HEK293 (cell line): ENCODE data around the gene NDC1.

ENCODE experiments used
- CTCF ChIA-PET: fragments of 350-600 bp; formaldehyde crosslinking; extraction: SDS; loops from one replicate; lab custom pipeline; 2021; ENCODE audit warnings: antibody characterized with exemption; lab: Yijun Ruan, JAX
- POLR2A ChIA-PET: fragments of 300-600 bp; formaldehyde crosslinking; extraction: SDS; loops from one replicate; lab custom pipeline; 2020; ENCODE audit warnings: antibody characterized with exemption, inconsistent platforms; lab: Yijun Ruan, JAX
- H3K27ac ChIP-seq: fragments of 200-500 bp; sonication (Bioruptor generic); 2 replicates; pipeline ENCODE4 v1.5.1; 2014; ENCODE audit warnings: low read depth, low read length, control low read depth, inconsistent platforms; ENCODE audit errors: extremely low read depth
- H3K36me3 ChIP-seq, 2 experiments: fragments of 200-500 bp in 1 of 2; sonication (Bioruptor generic) in 1 of 2; 1 replicate in 1 of 2; 2 replicates in 1 of 2; pipeline ENCODE4 v1.5.1; 2014 to 2017; ENCODE audit warnings: inconsistent platforms in 2 of 2, low read length in 2 of 2; ENCODE audit not compliant: control insufficient read depth in 2 of 2, insufficient read depth in 1 of 2
- H3K4me1 ChIP-seq: fragments of 200-500 bp; sonication (Bioruptor generic); 2 replicates; pipeline ENCODE4 v1.5.1; 2014; ENCODE audit warnings: mild to moderate bottlenecking, low read length, inconsistent platforms; ENCODE audit not compliant: control insufficient read depth, insufficient read depth
- H3K4me3 ChIP-seq: 2 replicates; pipeline ENCODE4 v1.5.1; 2011; ENCODE audit warnings: low read depth, mild to moderate bottlenecking, control low read depth, low read length, moderate library complexity
- H3K9me3 ChIP-seq: fragments of 200-500 bp; sonication (Bioruptor generic); 2 replicates; pipeline ENCODE4 v1.5.1; 2014; ENCODE audit warnings: low read depth, low read length, inconsistent platforms; ENCODE audit not compliant: control insufficient read depth, insufficient read depth
- BCL11A ChIP-seq: fragments of 450-650 bp; formaldehyde crosslinking; IDR thresholded peaks from 2 replicates; pipeline ENCODE4 v1.5.1; 2016; ENCODE audit warnings: low read depth, missing biosample characterization, missing genetic modification characterization
- GLIS2 ChIP-seq: fragments of 450-650 bp; formaldehyde crosslinking; IDR thresholded peaks from 2 replicates; pipeline ENCODE4 v1.5.1; 2016; ENCODE audit warnings: missing biosample characterization, missing genetic modification characterization
- KLF8 ChIP-seq: fragments of 450-650 bp; formaldehyde crosslinking; IDR thresholded peaks from 2 replicates; pipeline ENCODE4 v1.5.1; 2016; ENCODE audit warnings: missing biosample characterization, missing genetic modification characterization
- ZNF140 ChIP-seq: fragments of 450-650 bp; formaldehyde crosslinking; IDR thresholded peaks from 2 replicates; pipeline ENCODE4 v1.5.1; 2016; ENCODE audit warnings: missing biosample characterization, missing genetic modification characterization
- ZNF394 ChIP-seq: fragments of 450-650 bp; formaldehyde crosslinking; IDR thresholded peaks from 2 replicates; pipeline ENCODE4 v1.5.1; 2016; ENCODE audit warnings: missing biosample characterization, missing genetic modification characterization, mild to moderate bottlenecking, moderate library complexity, borderline replicate concordance
- ZNF621 ChIP-seq: fragments of 450-650 bp; formaldehyde crosslinking; IDR thresholded peaks from 2 replicates; pipeline ENCODE4 v1.5.1; 2017; ENCODE audit warnings: missing biosample characterization, missing genetic modification characterization
- ZNF670 ChIP-seq: fragments of 450-650 bp; formaldehyde crosslinking; IDR thresholded peaks from 2 replicates; pipeline ENCODE4 v1.5.1; 2016; ENCODE audit warnings: missing biosample characterization, missing genetic modification characterization, low read depth
- ZNF677 ChIP-seq: fragments of 450-650 bp; IDR thresholded peaks from 2 replicates; pipeline ENCODE4 v1.5.0; 2018; ENCODE audit warnings: missing biosample characterization, mild to moderate bottlenecking, missing genetic modification characterization, moderate library complexity
- ZNF707 ChIP-seq: fragments of 450-650 bp; formaldehyde crosslinking; IDR thresholded peaks from 2 replicates; pipeline ENCODE4 v1.5.1; 2016; ENCODE audit warnings: missing biosample characterization, missing genetic modification characterization
- ZNF785 ChIP-seq: fragments of 450-650 bp; formaldehyde crosslinking; IDR thresholded peaks from 2 replicates; pipeline ENCODE4 v1.5.1; 2016; ENCODE audit warnings: missing biosample characterization, missing genetic modification characterization
- ZNF792 ChIP-seq: fragments of 450-650 bp; formaldehyde crosslinking; IDR thresholded peaks from 2 replicates; pipeline ENCODE4 v1.5.1; 2016; ENCODE audit warnings: missing biosample characterization, missing genetic modification characterization
- TF ChIP-seq, protein P1 (sequence below): fragments of 450-650 bp; formaldehyde crosslinking; IDR thresholded peaks from 2 replicates; pipeline ENCODE4 v1.5.1; 2017; ENCODE audit warnings: missing biosample characterization, missing genetic modification characterization
- TF ChIP-seq, protein P2 (sequence below): fragments of 450-650 bp; formaldehyde crosslinking; IDR thresholded peaks from 2 replicates; pipeline ENCODE4 v1.5.1; 2016; ENCODE audit warnings: missing biosample characterization, missing genetic modification characterization
- TF ChIP-seq, protein P3 (sequence below): fragments of 450-650 bp; formaldehyde crosslinking; IDR thresholded peaks from 2 replicates; pipeline ENCODE4 v1.5.1; 2016; ENCODE audit warnings: missing biosample characterization, missing genetic modification characterization
- TF ChIP-seq, protein P4 (sequence below): fragments of 450-650 bp; IDR thresholded peaks from 2 replicates; pipeline ENCODE4 v1.5.1; 2018; ENCODE audit warnings: missing biosample characterization, mild to moderate bottlenecking, missing genetic modification characterization

The NDC1 gene

GRCh38 chr1:53871773-53872484 lies 33.8 kb upstream of the NDC1 start:
- no peaks in the 10 kb centered on the region for H3K9me3 ChIP-seq
- POLR2A ChIA-PET, result no interaction called here
- no peak for TF ChIP-seq ZNF792 (tag by site-specific recombination)
- TF ChIP-seq, protein P1, sequence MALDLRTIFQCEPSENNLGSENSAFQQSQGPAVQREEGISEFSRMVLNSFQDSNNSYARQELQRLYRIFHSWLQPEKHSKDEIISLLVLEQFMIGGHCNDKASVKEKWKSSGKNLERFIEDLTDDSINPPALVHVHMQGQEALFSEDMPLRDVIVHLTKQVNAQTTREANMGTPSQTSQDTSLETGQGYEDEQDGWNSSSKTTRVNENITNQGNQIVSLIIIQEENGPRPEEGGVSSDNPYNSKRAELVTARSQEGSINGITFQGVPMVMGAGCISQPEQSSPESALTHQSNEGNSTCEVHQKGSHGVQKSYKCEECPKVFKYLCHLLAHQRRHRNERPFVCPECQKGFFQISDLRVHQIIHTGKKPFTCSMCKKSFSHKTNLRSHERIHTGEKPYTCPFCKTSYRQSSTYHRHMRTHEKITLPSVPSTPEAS (tag by site-specific recombination), result peak; percentile 45; the same call in 1 of the 2 replicates
- TF ChIP-seq, all 188 proteins: peak for 1
- no peak overlapping the region for H3K4me3 ChIP-seq
- H3K36me3 ChIP-seq, result peaks cover 11 to 69% of the 10 kb centered on the region in 2 experiments; a peak in 2 of 3 replicates
- CTCF ChIA-PET, result interaction anchor here (0.6 to 6.2 kb wide), 7 partner anchors 10 to 940 kb away, joined by 3 to 58 read pairs (median 5); no protein-coding TSS in a partner anchor
- H3K27ac ChIP-seq, result no peak overlapping the region
- no peaks in the 10 kb centered on the region for H3K4me1 ChIP-seq

DNA sequence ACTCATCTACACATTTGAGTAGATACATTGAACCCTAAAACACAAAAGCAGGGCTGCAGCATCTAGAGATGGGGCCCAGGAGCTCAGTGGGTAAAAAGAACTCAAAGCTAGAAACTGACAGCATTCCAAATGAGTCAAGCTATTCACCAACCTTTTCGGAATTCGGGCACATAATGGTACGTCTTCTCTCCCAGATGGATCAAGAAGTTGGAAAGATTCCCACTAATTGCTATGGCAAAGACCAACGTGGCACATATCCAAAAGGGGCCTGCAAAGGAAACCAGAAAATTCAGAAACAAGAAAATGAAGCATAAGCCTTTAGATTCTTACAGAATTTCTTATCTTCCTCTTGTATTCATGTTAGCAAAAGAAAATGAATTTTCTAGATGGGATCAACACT lies 33.1 kb upstream of the NDC1 start:
- no peak overlapping the region for H3K27ac ChIP-seq
- TF ChIP-seq BCL11A (tag by site-specific recombination) (no peak), GLIS2 (tag by site-specific recombination) (no peak), KLF8 (tag by site-specific recombination) (no peak), ZNF140 (no peak), ZNF621 (tag by site-specific recombination) (no peak), ZNF785 (no peak), ZNF394 (tag by site-specific recombination) (no peak), ZNF670 (tag by site-specific recombination) (no peak), ZNF707 (tag by site-specific recombination) (no peak), ZNF677 (tag by site-specific recombination) (no peak)
- TF ChIP-seq, protein P2, sequence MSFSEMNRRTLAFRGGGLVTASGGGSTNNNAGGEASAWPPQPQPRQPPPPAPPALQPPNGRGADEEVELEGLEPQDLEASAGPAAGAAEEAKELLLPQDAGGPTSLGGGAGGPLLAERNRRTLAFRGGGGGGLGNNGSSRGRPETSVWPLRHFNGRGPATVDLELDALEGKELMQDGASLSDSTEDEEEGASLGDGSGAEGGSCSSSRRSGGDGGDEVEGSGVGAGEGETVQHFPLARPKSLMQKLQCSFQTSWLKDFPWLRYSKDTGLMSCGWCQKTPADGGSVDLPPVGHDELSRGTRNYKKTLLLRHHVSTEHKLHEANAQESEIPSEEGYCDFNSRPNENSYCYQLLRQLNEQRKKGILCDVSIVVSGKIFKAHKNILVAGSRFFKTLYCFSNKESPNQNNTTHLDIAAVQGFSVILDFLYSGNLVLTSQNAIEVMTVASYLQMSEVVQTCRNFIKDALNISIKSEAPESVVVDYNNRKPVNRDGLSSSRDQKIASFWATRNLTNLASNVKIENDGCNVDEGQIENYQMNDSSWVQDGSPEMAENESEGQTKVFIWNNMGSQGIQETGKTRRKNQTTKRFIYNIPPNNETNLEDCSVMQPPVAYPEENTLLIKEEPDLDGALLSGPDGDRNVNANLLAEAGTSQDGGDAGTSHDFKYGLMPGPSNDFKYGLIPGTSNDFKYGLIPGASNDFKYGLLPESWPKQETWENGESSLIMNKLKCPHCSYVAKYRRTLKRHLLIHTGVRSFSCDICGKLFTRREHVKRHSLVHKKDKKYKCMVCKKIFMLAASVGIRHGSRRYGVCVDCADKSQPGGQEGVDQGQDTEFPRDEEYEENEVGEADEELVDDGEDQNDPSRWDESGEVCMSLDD (tag by site-specific recombination), result no peak
- TF ChIP-seq, protein P3, sequence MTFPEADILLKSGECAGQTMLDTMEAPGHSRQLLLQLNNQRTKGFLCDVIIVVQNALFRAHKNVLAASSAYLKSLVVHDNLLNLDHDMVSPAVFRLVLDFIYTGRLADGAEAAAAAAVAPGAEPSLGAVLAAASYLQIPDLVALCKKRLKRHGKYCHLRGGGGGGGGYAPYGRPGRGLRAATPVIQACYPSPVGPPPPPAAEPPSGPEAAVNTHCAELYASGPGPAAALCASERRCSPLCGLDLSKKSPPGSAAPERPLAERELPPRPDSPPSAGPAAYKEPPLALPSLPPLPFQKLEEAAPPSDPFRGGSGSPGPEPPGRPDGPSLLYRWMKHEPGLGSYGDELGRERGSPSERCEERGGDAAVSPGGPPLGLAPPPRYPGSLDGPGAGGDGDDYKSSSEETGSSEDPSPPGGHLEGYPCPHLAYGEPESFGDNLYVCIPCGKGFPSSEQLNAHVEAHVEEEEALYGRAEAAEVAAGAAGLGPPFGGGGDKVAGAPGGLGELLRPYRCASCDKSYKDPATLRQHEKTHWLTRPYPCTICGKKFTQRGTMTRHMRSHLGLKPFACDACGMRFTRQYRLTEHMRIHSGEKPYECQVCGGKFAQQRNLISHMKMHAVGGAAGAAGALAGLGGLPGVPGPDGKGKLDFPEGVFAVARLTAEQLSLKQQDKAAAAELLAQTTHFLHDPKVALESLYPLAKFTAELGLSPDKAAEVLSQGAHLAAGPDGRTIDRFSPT (tag by site-specific recombination), result no peak
- TF ChIP-seq, protein P4, sequence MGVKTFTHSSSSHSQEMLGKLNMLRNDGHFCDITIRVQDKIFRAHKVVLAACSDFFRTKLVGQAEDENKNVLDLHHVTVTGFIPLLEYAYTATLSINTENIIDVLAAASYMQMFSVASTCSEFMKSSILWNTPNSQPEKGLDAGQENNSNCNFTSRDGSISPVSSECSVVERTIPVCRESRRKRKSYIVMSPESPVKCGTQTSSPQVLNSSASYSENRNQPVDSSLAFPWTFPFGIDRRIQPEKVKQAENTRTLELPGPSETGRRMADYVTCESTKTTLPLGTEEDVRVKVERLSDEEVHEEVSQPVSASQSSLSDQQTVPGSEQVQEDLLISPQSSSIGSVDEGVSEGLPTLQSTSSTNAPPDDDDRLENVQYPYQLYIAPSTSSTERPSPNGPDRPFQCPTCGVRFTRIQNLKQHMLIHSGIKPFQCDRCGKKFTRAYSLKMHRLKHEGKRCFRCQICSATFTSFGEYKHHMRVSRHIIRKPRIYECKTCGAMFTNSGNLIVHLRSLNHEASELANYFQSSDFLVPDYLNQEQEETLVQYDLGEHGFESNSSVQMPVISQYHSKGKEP, result no peak
- POLR2A ChIA-PET, result no interaction called here
- no peaks in the 10 kb centered on the region for H3K9me3 ChIP-seq
- CTCF ChIA-PET, result interaction anchor here (0.6 to 6.2 kb wide), 8 partner anchors 9 to 940 kb away, joined by 3 to 58 read pairs (median 4); no protein-coding TSS in a partner anchor
- peaks cover 11 to 69% of the 10 kb centered on the region in 2 experiments; a peak in 2 of 3 replicates for H3K36me3 ChIP-seq
- H3K4me1 ChIP-seq, result no peaks in the 10 kb centered on the region
- no peak overlapping the region for H3K4me3 ChIP-seq
